OCI-LY1 (cell line): ENCODE measurements around the gene MPP1.

Experiments used
- H2AFZ ChIP-seq: fragments of 200-600 bp; sonication (generic), shearing (Covaris generic); 2 replicates; pipeline ENCODE4 v1.6.0; 2014; ENCODE audit warnings: antibody characterized with exemption, mild to moderate bottlenecking, low read length
- H3F3A ChIP-seq: fragments of 200-600 bp; sonication (generic), shearing (Covaris generic); 2 replicates; pipeline ENCODE4 v1.6.0; 2014; ENCODE audit warnings: mild to moderate bottlenecking, antibody characterized with exemption, low read length, moderate library complexity; ENCODE audit not compliant: insufficient read depth
- H3K27ac ChIP-seq: fragments of 200-600 bp; sonication (generic); 2 replicates; pipeline ENCODE4 v1.5.1; 2014; ENCODE audit warnings: low read length, mixed run types, mild to moderate bottlenecking, low read depth; ENCODE audit not compliant: poor library complexity, severe bottlenecking
- H3K27me3 ChIP-seq: fragments of 200-600 bp; sonication (generic); 2 replicates; pipeline ENCODE4 v1.6.0; 2014; ENCODE audit warnings: antibody characterized with exemption, mild to moderate bottlenecking, low read length, moderate library complexity; ENCODE audit not compliant: insufficient read depth
- H3K36me3 ChIP-seq: fragments of 200-600 bp; sonication (generic); 2 replicates; pipeline ENCODE4 v1.6.1; 2014; ENCODE audit warnings: mild to moderate bottlenecking, antibody characterized with exemption, low read length, moderate library complexity, mixed read lengths; ENCODE audit not compliant: insufficient read depth
- H3K4me1 ChIP-seq: fragments of 200-600 bp; sonication (generic); 2 replicates; pipeline ENCODE4 v1.5.1; 2014; ENCODE audit warnings: mild to moderate bottlenecking, low read length, moderate library complexity; ENCODE audit not compliant: insufficient read depth, severe bottlenecking
- H3K4me2 ChIP-seq: fragments of 200-600 bp; sonication (generic), shearing (Covaris generic); 2 replicates; pipeline ENCODE4 v1.6.1; 2014; ENCODE audit warnings: low read length
- H3K4me3 ChIP-seq: fragments of 200-600 bp; sonication (generic); 2 replicates; pipeline ENCODE4 v1.5.1; 2014; ENCODE audit warnings: low read length, low read depth, mild to moderate bottlenecking, mixed read lengths; ENCODE audit not compliant: poor library complexity, severe bottlenecking
- H3K79me2 ChIP-seq: fragments of 200-600 bp; shearing (Covaris generic); 2 replicates; pipeline ENCODE4 v1.6.1; 2016; ENCODE audit warnings: mixed run types, low read length, mixed read lengths; ENCODE audit not compliant: insufficient read depth
- H3K9ac ChIP-seq: fragments of 200-600 bp; sonication (generic), shearing (Covaris generic); 2 replicates; pipeline ENCODE4 v1.6.1; 2014; ENCODE audit warnings: mild to moderate bottlenecking, low read length, mixed read lengths
- H3K9me2 ChIP-seq: fragments of 200-600 bp; sonication (generic), shearing (Covaris generic); 2 replicates; pipeline ENCODE4 v1.6.1; 2014; ENCODE audit warnings: low read depth, mild to moderate bottlenecking, low read length, mixed read lengths
- H3K9me3 ChIP-seq: fragments of 200-600 bp; shearing (Covaris generic); 2 replicates; pipeline ENCODE4 v1.6.1; 2014; ENCODE audit warnings: low read length, mixed read lengths
- H4K20me1 ChIP-seq: fragments of 200-600 bp; sonication (generic), shearing (Covaris generic); 2 replicates; pipeline ENCODE4 v1.6.0; 2016; ENCODE audit warnings: mild to moderate bottlenecking, low read length; ENCODE audit not compliant: insufficient read depth
- EZH2 ChIP-seq: fragments of 200-600 bp; sonication (generic), shearing (Covaris generic); IDR thresholded peaks from 2 replicates; pipeline ENCODE4 v1.8.0; 2017; ENCODE audit warnings: borderline replicate concordance, mixed run types, mild to moderate bottlenecking, antibody characterized with exemption, low read length, moderate library complexity, mixed read lengths
- TF ChIP-seq, protein P1 (sequence below): fragments of 200-600 bp; sonication (generic), shearing (Covaris generic); IDR thresholded peaks from 2 replicates; pipeline ENCODE4 v1.5.1; 2017; ENCODE audit warnings: mild to moderate bottlenecking, antibody characterized with exemption, low read length, moderate library complexity, mixed read lengths

MPP1 gene

DNA sequence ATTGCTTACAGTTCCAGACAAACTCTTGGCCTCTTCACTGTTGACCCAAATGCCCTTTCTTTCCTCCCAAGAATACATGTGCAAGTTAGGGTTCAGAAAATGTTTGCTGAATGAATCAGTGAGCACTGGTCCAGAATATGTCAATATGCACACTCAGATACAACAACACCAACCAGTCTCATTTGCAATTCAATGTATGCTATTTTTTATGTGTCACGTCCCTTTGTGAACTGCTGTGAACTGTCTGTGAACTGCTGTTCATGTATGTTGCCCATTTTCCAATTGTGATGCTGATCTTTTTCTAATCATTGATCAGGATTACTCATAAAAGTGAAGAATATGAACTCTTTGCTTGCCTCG is 72.2 kb downstream of the MPP1 start:
- no peak overlapping the region for H3K4me2 ChIP-seq
- H3K9ac ChIP-seq, result no peak overlapping the region

DNA sequence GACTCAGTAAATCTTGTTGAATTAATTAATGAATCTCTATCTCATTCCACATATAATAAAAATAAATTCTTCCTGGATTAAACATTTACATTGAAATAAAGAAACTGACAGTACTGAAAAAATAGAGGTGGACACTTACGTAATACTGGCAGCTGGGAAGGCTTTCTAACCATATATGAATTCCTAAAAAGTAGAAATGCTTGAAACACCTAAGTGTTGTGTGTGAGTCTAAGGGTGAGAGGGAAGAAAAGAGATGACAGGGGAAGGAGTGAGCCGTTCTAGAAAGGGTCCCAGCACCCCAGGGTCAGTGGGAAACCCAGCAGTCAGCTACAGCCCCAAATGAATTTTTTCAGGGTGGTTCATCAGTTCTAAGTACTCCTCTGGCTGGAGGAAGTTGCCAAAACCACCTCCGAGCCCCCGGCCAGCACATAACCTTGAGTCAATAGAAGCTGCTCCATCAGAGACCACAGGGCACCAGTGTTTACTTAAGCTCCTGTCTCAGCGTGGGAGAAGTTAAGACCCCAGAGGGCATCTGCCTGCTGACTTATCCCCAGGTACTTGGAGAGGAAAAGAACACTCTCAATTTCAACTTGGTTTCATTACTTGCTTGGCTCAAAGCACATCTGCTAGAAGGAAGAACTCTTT is 72.7 kb downstream of the MPP1 start:
- no peaks in the 10 kb centered on the region for H3K9me2 ChIP-seq
- no peak overlapping the region for H3K4me2 ChIP-seq
- no peaks in the 10 kb centered on the region for H4K20me1 ChIP-seq
- H3F3A ChIP-seq, result no peaks in the 10 kb centered on the region
- no peak overlapping the region for H3K9ac ChIP-seq
- H3K4me3 ChIP-seq, result no peak overlapping the region
- H3K79me2 ChIP-seq, result no peaks in the 10 kb centered on the region
- TF ChIP-seq, protein P1, sequence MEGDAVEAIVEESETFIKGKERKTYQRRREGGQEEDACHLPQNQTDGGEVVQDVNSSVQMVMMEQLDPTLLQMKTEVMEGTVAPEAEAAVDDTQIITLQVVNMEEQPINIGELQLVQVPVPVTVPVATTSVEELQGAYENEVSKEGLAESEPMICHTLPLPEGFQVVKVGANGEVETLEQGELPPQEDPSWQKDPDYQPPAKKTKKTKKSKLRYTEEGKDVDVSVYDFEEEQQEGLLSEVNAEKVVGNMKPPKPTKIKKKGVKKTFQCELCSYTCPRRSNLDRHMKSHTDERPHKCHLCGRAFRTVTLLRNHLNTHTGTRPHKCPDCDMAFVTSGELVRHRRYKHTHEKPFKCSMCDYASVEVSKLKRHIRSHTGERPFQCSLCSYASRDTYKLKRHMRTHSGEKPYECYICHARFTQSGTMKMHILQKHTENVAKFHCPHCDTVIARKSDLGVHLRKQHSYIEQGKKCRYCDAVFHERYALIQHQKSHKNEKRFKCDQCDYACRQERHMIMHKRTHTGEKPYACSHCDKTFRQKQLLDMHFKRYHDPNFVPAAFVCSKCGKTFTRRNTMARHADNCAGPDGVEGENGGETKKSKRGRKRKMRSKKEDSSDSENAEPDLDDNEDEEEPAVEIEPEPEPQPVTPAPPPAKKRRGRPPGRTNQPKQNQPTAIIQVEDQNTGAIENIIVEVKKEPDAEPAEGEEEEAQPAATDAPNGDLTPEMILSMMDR, result no peak
- no peak for TF ChIP-seq EZH2
- H3K27ac ChIP-seq, result no peak overlapping the region
- H3K36me3 ChIP-seq, result no peaks in the 10 kb centered on the region
- no peaks in the 10 kb centered on the region for H3K27me3 ChIP-seq
- no peak overlapping the region for H2AFZ ChIP-seq
- peaks cover 12% of the 10 kb centered on the region for H3K4me1 ChIP-seq
- H3K9me3 ChIP-seq, result no peaks in the 10 kb centered on the region

More for the DNA sequence above, 72.2 kb downstream of the MPP1 start:
- H4K20me1 ChIP-seq, result no peaks in the 10 kb centered on the region
- no peaks in the 10 kb centered on the region for H3K9me2 ChIP-seq
- no peak overlapping the region for H2AFZ ChIP-seq
- H3K27ac ChIP-seq, result no peak overlapping the region
- TF ChIP-seq, protein P1, result no peak
- TF ChIP-seq EZH2, result no peak
- H3K4me1 ChIP-seq, result peaks cover 12% of the 10 kb centered on the region
- no peak overlapping the region for H3K4me3 ChIP-seq
- H3K36me3 ChIP-seq, result no peaks in the 10 kb centered on the region
- no peaks in the 10 kb centered on the region for H3K27me3 ChIP-seq
- no peaks in the 10 kb centered on the region for H3K79me2 ChIP-seq
- no peaks in the 10 kb centered on the region for H3F3A ChIP-seq
- H3K9me3 ChIP-seq, result no peaks in the 10 kb centered on the region

- H3K9ac ChIP-seq, result no peak overlapping the region
- H2AFZ ChIP-seq, result no peak overlapping the region
- H3K9me3 ChIP-seq, result no peaks in the 10 kb centered on the region
- TF ChIP-seq, protein P1, result no peak
- no peak for TF ChIP-seq EZH2
- no peaks in the 10 kb centered on the region for H3K79me2 ChIP-seq
- H3K9me2 ChIP-seq, result no peaks in the 10 kb centered on the region
- H3K4me2 ChIP-seq, result no peak overlapping the region
- H3K4me3 ChIP-seq, result no peak overlapping the region
- H3K27me3 ChIP-seq, result no peaks in the 10 kb centered on the region
- H3K4me1 ChIP-seq, result peaks cover 12% of the 10 kb centered on the region
- H3K36me3 ChIP-seq, result no peaks in the 10 kb centered on the region
- no peak overlapping the region for H3K27ac ChIP-seq
- no peaks in the 10 kb centered on the region for H4K20me1 ChIP-seq
- H3F3A ChIP-seq, result no peaks in the 10 kb centered on the region
These were observed 73.4 kb downstream of the MPP1 start for GRCh38 chrX:154731881-154732280.
